K562 (cell line): ENCODE results near the gene DHRS2. TPM values are rescaled to one million over a fixed set of nuclear protein-coding genes. Genes with fewer than 3 reads are reported as not detected.

Experiments used
- ATAC-seq: fragments of 200-7000 bp; cut with Tn5 transposase; 3 replicates; pipeline ENCODE4 v1.9.1; 2020; ENCODE audit warnings: moderate library complexity
- BruUV-seq: library from RNA; stranded (reverse); fragments of 400-500 nt; replicated peaks from 2 replicates; lab custom pipeline; 2021; lab: Mats Ljungman, UMichigan
- CTCF ChIA-PET: fragments of 300-600 bp; formaldehyde crosslinking; extraction: SDS; loops from one replicate; lab custom pipeline; 2021; ENCODE audit warnings: low intra/inter-chr PET ratio; lab: Yijun Ruan, JAX
- POLR2A ChIA-PET: fragments of 300-600, 350-650 bp; sonication (Branson Sonifier 250); formaldehyde crosslinking; extraction: SDS; loops from one replicate; lab custom pipeline; 2021; ENCODE audit warnings: antibody characterized with exemption, inconsistent platforms; lab: Yijun Ruan, JAX
- DNase-seq, 4 experiments: peaks; one replicate each; pipeline versions ENCODE4 v3.0.0 to v3.0.0-alpha.2; 2011 to 2018; ENCODE audit warnings: low spot score in 3 of 4, mixed read lengths in 3 of 4; ENCODE audit errors: extremely low read depth in 1 of 4
- FAIRE-seq: peaks from 2 replicates; lab custom pipeline; 2011; peaks lifted over from hg19 to GRCh38; lab: Jason Lieb, UNC
- H2AFZ ChIP-seq: 2 replicates; pipeline ENCODE4 v1.6.0; 2011; ENCODE audit warnings: low read depth, low read length, control low read depth, inconsistent platforms
- H3K27ac ChIP-seq: fragments of 200-600 bp; 3 replicates; pipeline ENCODE4 v1.8.0; 2011; ENCODE audit warnings: low read depth, mild to moderate bottlenecking, control low read depth, inconsistent platforms, low read length, moderate library complexity, mixed read lengths; ENCODE audit errors: extremely low read depth
- H3K27me3 ChIP-seq, 2 experiments: fragments of 300-600 bp in 1 of 2; 2 replicates in 1 of 2; 3 replicates in 1 of 2; pipeline versions ENCODE4 v1.6.0 to v1.8.0; 2011; ENCODE audit warnings: inconsistent platforms in 2 of 2, low read length in 2 of 2, mild to moderate bottlenecking in 1 of 2, mixed read lengths in 1 of 2, moderate library complexity in 1 of 2; ENCODE audit not compliant: control insufficient read depth in 2 of 2, insufficient read depth in 2 of 2
- H3K36me3 ChIP-seq: fragments of 300-600 bp; 3 replicates; pipeline ENCODE4 v1.8.0; 2011; ENCODE audit warnings: mild to moderate bottlenecking, low read length, inconsistent platforms; ENCODE audit not compliant: control insufficient read depth, insufficient read depth
- H3K4me1 ChIP-seq, 2 experiments: fragments of 200-600 bp in 1 of 2; replicated peaks in 1 of 2; 2 replicates in 1 of 2; 3 replicates in 1 of 2; pipeline versions ENCODE4 v1.5.1 to v1.8.0; 2011; ENCODE audit warnings: inconsistent platforms in 2 of 2, low read length in 2 of 2, mild to moderate bottlenecking in 1 of 2, mixed read lengths in 1 of 2, moderate library complexity in 1 of 2; ENCODE audit not compliant: control insufficient read depth in 2 of 2, insufficient read depth in 2 of 2
- H3K4me2 ChIP-seq: 2 replicates; pipeline ENCODE4 v1.6.1; 2011; ENCODE audit warnings: low read length, control low read depth, inconsistent platforms, mixed read lengths; ENCODE audit not compliant: insufficient read depth
- H3K4me3 ChIP-seq: fragments of 200-600 bp; sonication (generic), shearing (Covaris generic); 2 replicates; pipeline ENCODE4 v1.5.1; 2016; ENCODE audit warnings: control low read depth, inconsistent platforms
- H3K79me2 ChIP-seq: fragments of 200-600 bp; 3 replicates; pipeline ENCODE4 v1.8.0; 2011; ENCODE audit warnings: low read length, inconsistent platforms; ENCODE audit not compliant: control insufficient read depth, insufficient read depth
- H3K9ac ChIP-seq, 2 experiments: 2 replicates each; pipeline versions ENCODE4 v1.6.0 to v1.6.1; 2011; ENCODE audit warnings: low read depth in 2 of 2, low read length in 2 of 2, control low read depth in 1 of 2, inconsistent platforms in 1 of 2, mild to moderate bottlenecking in 1 of 2, mixed read lengths in 1 of 2; ENCODE audit not compliant: insufficient read depth in 1 of 2
- H3K9me1 ChIP-seq: one replicate; pipeline ENCODE4 v1.6.0; 2011; ENCODE audit warnings: inconsistent platforms, mild to moderate bottlenecking, low read length, moderate library complexity; ENCODE audit not compliant: control insufficient read depth, insufficient read depth
- H3K9me3 ChIP-seq: replicated peaks from 2 replicates; pipeline ENCODE4 v1.5.1; 2011; ENCODE audit warnings: low read depth, low read length, inconsistent platforms; ENCODE audit not compliant: control insufficient read depth, insufficient read depth
- H4K20me1 ChIP-seq: replicated peaks from 2 replicates; pipeline ENCODE4 v1.6.1; 2011; ENCODE audit warnings: low read length, inconsistent platforms, mixed read lengths; ENCODE audit not compliant: control insufficient read depth, insufficient read depth
- E4F1 ChIP-seq: fragments of 250-450 bp; sonication (Bioruptor Pico); IDR thresholded peaks from 2 replicates; pipeline ENCODE4 v1.5.0; 2021; ENCODE audit warnings: mild to moderate bottlenecking, borderline replicate concordance
- HDGF ChIP-seq: fragments of 450-650 bp; IDR thresholded peaks from 2 replicates; pipeline ENCODE4 v1.6.1; 2016
- TARDBP ChIP-seq: fragments of 450-650 bp; IDR thresholded peaks from 2 replicates; pipeline ENCODE4 v1.6.1; 2016
- ZFP91 ChIP-seq: sonication (generic); formaldehyde crosslinking; IDR thresholded peaks from 2 replicates; pipeline ENCODE4 v1.8.0; 2022; ENCODE audit warnings: mild to moderate bottlenecking, missing genetic modification reagents
- ZKSCAN3 ChIP-seq: fragments of 250-450 bp; sonication (Bioruptor Pico); IDR thresholded peaks from 2 replicates; pipeline ENCODE4 v1.4.0; 2020
- ZNF561 ChIP-seq: fragments of 450-650 bp; formaldehyde crosslinking; conservative IDR thresholded peaks from 2 replicates; pipeline ENCODE4 v1.4.0; 2020; ENCODE audit warnings: mild to moderate bottlenecking, moderate library complexity
- ZNF780A ChIP-seq: fragments of 250-450 bp; sonication (Bioruptor Pico); IDR thresholded peaks from 2 replicates; pipeline ENCODE4 v1.5.0; 2021; ENCODE audit warnings: mild to moderate bottlenecking
- WGBS: fragments of 100-300 bp; shearing (Covaris generic); methylation state at CpG from one replicate; pipeline ENCODE4 v1.1.6; 2016; ENCODE audit warnings: low coverage, mixed read lengths; ENCODE audit not compliant: insufficient coverage; ENCODE audit errors: missing lambda C conversion rate; 5-methylcytosine and 5-hydroxymethylcytosine counted together
- in situ Hi-C: fragments of 300-500 bp; cut with MboI; formaldehyde crosslinking; loops from 4 replicates; pipeline ENCODE4 v1.15.0; 2018; ENCODE audit warnings: inconsistent platforms, mixed read lengths
- intact Hi-C: fragments of 100-400 bp; cut with micrococcal nuclease; formaldehyde crosslinking; loops from 2 replicates; pipeline ENCODE4 v1.14.2; 2022
- polyA plus RNA-seq, 8 experiments: library from polyadenylated mRNA; depleted of rRNA in 4 of 8; stranded (reverse) in 5 of 8; unstranded in 3 of 8; fragments of >200 nt; fragmentation: Nextera tagmentation in 2 of 8; fragmentation: Illumina TruSeq in 1 of 8; extraction: Ambion mirVana in 2 of 8; extraction: Trizol in 1 of 8; gene quantifications; 2 replicates each; pipeline versions ENCODE4 v1.2.1 to v1.2.3, GENCODE V29; 2011 to 2014; ENCODE audit warnings: inconsistent platforms in 1 of 8, missing spikeins in 1 of 8
- total RNA-seq, 7 experiments: library from RNA; depleted of rRNA in 6 of 7; stranded (reverse); fragments of >200 nt in 6 of 7; fragmentation: Illumina TruSeq in 2 of 7; extraction: Trizol in 2 of 7; gene quantifications; 2 replicates each; pipeline versions ENCODE4 v1.2.1 to v1.2.3, GENCODE V29; 2011 to 2021; ENCODE audit warnings: low replicate concordance in 1 of 7

Gene DHRS2
- total and polyA plus RNA-seq, 9 of the 15 experiments (the other 6 are each of a cell fraction or from before 2014, with no cell fraction given) = 2.9 to 96.8 (median 64.4) TPM

DNA sequence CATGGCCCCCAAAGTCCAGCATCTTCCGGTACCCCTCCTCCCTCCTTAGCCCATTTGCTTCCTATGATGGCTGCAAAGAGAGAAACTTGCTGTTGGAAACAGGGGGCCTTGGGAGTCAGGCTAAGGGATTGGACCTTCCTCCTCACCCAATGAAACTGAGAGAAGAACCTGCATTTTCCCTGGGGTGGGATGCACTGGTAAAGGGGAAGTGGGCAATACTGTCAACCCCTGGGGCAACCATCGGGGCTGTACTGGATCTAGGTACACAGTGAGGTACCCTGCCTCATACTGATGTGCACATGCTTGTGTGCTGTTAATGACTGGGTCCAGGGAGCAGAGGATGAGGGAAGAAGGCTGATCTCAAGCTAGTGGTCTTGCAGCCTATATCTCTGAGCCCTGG is 46.6 kb upstream of the DHRS2 start:
- Histone ChIP-seq H3K4me2 (peak overlapping the region; percentile 1; the same call in 1 of the 2 replicates), H3K36me3 (no peaks in the 10 kb centered on the region), H4K20me1 (no peaks in the 10 kb centered on the region), H3K79me2 (no peaks in the 10 kb centered on the region), H3K9me1 (no peaks in the 10 kb centered on the region), H3K9me3 (no peaks in the 10 kb centered on the region), H3K27me3 (no peaks in the 10 kb centered on the region; a peak in 1 of 5 replicates), H3K27ac (no peak overlapping the region), H2AFZ (peak overlapping the region; percentile 69; the same call in 1 of the 2 replicates), H3K4me1 (peaks cover 5% of the 10 kb centered on the region in 2 experiments; a peak in 3 of 5 replicates), H3K4me3 (no peak overlapping the region), H3K9ac (no peak overlapping the region)
- in situ Hi-C loops = no loop called here
- 50% methylated on average over 1 of the region's 2 CpGs for WGBS
- intact Hi-C loops = loop anchor here (2.0 to 10.0 kb wide), 4 partner anchors 33 to 363 kb away; partner anchors contain the start of gene DHRS4
- FAIRE-seq (no peak), ATAC-seq (no peak), DNase-seq (no peak)
- no peak for TF ChIP-seq TARDBP
- no peak for TF ChIP-seq ZNF780A (CRISPR knock-in tag)
- no peak for TF ChIP-seq ZFP91
- no peak for TF ChIP-seq E4F1 (CRISPR knock-in tag)
- TF ChIP-seq ZNF561 (CRISPR knock-in tag) = no peak
- no peak for TF ChIP-seq HDGF
- no peak for TF ChIP-seq ZKSCAN3
- CTCF ChIA-PET = interaction anchor here (0.7 to 1.4 kb wide), 4 partner anchors 21 to 843 kb away, joined by 3 to 7 read pairs (median 4); no protein-coding TSS in a partner anchor
- POLR2A ChIA-PET = no interaction called here
- BruUV-seq = no TSS peak
